ENCODE results near the gene ATG13.

Gene ATG13

GRCh38 chr11:46603704-46604308, 13.5 kb upstream of the ATG13 start:
- DNase-seq (ENCODE audit: low read depth), result no peak
- H3K4me3 ChIP-seq (ENCODE audit: low read depth, low read length), result no peak overlapping the region

DNA sequence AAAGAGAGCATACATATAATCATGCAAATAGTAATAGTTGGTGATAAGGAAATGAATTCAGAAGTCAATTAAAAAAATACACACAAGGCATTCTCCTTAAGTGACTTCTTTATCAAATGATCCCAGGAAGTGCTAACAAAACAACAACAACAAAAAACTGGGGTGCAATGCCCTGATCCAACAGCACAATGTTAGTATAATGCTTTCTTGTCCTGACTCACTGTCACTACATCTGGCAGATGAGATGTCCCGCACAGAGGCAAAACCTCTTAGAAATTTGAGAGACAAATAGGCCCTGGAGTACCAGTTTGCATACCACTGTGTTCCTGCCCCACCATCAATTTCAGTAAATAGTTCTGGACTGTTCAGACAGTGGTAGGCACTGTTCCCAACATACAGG, 12.6 kb upstream of the ATG13 start:
- DNase-seq (ENCODE audit: low read depth), result no peak
- H3K4me3 ChIP-seq (ENCODE audit: low read depth, low read length), result no peak overlapping the region

GRCh38 chr11:46607516-46607915, 9.8 kb upstream of the ATG13 start:
- H3K4me3 ChIP-seq (ENCODE audit: low read depth, low read length), result no peak overlapping the region
- no peak for DNase-seq (ENCODE audit: low read depth)

DNA sequence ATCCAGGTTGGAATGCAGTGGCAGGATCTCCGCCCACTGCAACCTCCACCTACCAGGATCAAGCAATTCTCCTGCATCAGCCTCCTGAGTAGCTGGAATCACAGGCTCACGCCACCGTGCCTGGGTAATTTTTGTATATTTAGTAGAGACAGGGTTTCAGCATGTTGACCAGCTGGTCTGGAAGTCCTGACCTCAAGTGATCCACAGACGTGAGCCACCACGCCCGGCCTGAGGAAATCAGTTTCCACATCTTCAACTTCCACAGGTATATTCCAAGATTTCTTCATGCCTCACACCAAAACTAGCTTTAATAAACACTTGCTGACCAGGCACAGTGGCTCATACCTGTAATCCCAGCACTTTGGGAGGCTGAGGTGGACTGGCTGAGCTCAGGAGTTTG, 8.0 kb upstream of the ATG13 start:
- H3K4me3 ChIP-seq (ENCODE audit: low read depth, low read length), result no peak overlapping the region
- DNase-seq (ENCODE audit: low read depth), result no peak

GRCh38 chr11:46611526-46612304, 5.6 kb upstream of the ATG13 start:
- no peak for DNase-seq (ENCODE audit: low read depth)
- H3K4me3 ChIP-seq (ENCODE audit: low read depth, low read length), result no peak overlapping the region

GRCh38 chr11:46612326-46612725, 5.0 kb upstream of the ATG13 start:
- no peak overlapping the region for H3K4me3 ChIP-seq (ENCODE audit: low read depth, low read length)
- DNase-seq (ENCODE audit: low read depth), result no peak

DNA sequence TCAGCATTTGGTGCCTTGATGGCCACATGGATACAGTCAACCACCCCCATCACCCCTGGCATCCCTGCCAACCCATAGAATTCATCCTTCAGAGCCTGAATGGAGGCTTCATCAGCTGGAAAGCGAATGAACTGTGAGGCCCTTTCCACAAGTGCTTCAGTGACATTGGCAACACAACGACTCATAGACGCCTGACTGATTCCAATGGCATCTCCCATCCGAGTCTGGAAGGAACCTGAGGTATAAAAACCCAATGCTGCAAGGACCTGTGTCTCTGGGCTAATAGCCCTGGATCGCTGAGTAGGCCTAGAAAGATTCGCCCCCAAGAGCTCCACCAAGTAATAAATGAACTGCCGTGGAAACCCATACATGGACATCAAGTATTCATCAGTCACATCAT, 1.6 kb upstream of the ATG13 start:
- no peak for DNase-seq (ENCODE audit: low read depth)
- H3K4me3 ChIP-seq (ENCODE audit: low read depth, low read length), result no peak overlapping the region

DNA sequence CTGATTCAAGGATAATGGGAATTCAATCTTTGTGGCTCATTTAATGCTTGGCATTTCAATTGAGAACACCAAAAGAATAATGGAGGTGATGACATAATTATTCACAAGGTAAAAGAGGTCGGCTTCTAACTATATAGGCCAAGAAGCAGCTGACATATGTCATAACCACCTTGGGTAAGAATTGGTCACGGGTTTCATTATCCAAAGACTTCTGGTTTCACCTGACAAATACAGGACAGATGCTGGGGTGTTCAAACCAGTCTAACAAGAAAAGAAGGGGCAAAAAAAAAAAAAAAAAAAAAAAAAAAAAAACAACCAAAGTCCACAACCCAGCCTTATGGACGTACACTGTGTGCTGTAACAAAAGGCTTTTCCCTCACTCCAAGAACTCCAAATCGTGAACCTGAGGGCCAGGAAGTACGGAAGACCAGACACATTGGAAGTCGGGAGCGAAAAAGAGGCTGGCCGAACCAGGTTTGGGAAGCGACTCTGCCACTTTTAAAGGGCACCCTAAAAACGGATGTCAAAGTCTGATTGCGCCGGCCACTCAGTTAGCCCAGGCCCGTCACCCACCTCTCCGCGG, 711 bp upstream of the ATG13 start:
- peak overlapping the region; percentile 84 for H3K4me3 ChIP-seq (ENCODE audit: low read depth, low read length)
- no peak for DNase-seq (ENCODE audit: low read depth)

DNA sequence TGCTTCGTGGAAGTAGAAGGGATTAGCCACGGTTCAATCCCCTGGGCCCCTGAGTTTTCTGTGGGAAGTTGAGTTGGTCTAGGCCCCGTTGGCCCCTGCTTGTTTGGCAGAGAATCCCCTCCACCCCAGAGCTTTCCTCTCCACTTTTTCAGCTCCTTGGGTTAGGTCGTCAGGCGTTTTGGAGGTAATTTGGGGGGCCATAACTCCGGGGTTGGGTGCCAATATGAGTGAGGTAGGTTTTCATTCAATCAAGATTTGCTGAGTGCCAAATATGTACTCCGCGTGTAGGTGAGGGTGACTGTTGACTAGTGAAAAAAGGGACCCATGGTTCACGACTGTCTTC, 590 bp downstream of the ATG13 start:
- peak overlapping the region; percentile 84 for H3K4me3 ChIP-seq (ENCODE audit: low read depth, low read length)
- no peak for DNase-seq (ENCODE audit: low read depth)

DNA sequence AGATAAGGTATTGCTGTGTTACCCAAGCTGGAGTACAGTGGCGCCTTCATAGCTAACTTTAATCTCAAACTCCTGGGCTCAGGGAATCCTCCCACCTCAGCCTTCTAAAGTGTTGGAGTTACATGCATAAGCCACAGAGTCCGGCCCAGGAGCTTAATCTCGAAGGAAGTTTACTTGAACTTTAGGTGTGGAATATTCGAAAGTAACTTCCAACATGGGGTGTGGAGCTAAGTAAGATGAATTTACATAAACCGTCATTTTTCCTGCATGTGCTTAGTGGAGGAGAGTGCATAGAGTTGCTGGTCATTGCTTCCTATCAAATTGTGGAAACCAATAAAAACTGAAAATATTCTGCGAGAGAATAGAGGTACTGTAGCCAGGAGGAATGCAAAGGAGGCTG, 1.5 kb downstream of the ATG13 start:
- H3K4me3 ChIP-seq (ENCODE audit: low read depth, low read length), result peak overlapping the region; percentile 84

DNA sequence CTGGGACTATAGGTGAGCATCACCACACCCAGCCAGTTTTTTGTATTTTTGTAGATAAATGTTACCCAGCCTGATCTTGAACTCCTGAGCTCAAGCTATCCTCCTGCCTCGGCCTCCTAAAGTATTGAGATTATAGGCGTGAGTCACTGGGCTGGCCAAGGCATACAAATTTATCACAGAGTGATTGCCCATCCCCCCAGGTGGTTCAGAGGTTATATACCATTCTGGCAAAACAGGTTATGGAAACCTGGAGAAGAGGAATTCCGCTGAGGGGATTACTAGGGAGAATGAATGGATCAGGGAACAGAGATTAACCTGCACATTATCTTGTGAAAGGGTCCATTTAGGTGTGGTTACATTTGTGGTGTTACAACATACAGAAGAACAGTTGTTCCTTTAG, 8.1 kb downstream of the ATG13 start:
- no peak overlapping the region for H3K4me3 ChIP-seq (ENCODE audit: low read depth, low read length)
- no peak for DNase-seq (ENCODE audit: low read depth)

More for the DNA sequence above, 1.5 kb downstream of the ATG13 start:
- no peak for DNase-seq (ENCODE audit: low read depth)

GRCh38 chr11:46628961-46629360, 11.6 kb downstream of the ATG13 start:
- DNase-seq (ENCODE audit: low read depth), result no peak
- no peak overlapping the region for H3K4me3 ChIP-seq (ENCODE audit: low read depth, low read length)

- H3K4me3 ChIP-seq (ENCODE audit: low read depth, low read length), result no peak overlapping the region
- DNase-seq (ENCODE audit: low read depth), result no peak
Observed at GRCh38 chr11:46630237-46630636, 12.9 kb downstream of the ATG13 start.

DNA sequence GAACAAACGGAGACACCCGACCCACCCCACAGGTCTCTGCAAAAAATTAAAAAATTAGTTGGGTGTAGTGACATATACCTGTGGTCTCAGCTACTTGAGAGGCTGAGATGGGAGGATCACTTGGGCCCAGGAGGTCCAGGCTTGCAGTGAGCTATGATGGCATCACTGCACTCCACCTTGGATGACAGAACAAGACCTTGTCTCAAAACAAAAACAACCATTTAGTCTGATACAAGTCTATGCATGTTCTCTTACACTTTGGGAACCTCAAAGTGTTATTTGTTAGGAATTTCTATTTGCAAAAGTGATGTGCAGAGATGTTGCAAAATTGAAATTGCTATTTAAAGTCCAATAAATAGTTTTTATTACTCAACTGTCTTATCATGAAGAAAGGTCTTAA, 14.3 kb downstream of the ATG13 start:
- H3K4me3 ChIP-seq (ENCODE audit: low read depth, low read length), result no peak overlapping the region
- DNase-seq (ENCODE audit: low read depth), result no peak

GRCh38 chr11:46632502-46632901, 15.1 kb downstream of the ATG13 start:
- H3K4me3 ChIP-seq (ENCODE audit: low read depth, low read length), result no peak overlapping the region
- no peak for DNase-seq (ENCODE audit: low read depth)

DNA sequence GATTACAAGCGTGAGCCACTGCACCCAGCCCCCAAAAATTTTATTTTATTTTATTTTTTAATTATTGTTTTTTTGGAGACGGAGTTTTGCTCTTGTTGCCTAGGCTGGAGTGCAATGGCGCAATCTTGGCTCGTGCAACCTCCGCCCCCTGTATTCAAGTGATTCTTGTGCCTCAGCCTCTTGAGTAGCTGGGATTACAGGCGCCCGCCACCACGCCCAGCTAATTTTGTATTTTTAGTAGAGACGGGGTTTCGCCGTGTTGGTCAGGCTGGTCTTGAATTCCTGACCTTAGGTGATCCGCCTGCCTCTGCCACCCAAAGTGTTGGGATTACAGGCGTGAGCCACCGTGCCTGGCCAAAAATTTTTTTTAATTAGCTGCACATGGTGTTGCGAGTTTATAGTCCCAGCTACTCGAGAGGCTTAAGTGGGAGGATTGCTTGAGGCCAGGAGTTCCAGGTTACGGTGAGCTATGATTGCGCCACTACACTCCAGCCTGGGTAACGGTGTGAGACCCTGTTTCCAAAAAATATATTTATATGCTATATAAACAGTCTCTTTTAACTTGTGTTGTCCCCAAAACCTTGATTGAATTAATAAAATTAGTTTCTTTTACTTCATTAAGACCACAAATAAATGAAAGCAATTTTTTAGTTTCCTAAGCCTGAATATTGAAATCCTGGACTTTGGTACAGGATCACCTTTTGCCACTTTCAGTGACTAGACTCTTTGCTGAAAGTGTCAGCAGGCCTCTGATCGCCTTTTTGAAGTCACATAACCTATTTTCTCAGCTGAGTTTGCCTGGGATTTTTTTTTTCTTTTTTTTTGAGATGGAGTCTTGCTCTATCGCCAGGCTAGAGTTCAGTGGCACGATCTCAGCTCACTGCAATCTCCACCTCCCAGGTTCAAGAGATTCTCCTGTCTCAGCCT, 16.2 kb downstream of the ATG13 start:
- DNase-seq (ENCODE audit: low read depth), result no peak
- H3K4me3 ChIP-seq (ENCODE audit: low read depth, low read length), result no peak overlapping the region

- DNase-seq (ENCODE audit: low read depth), result no peak
- H3K4me3 ChIP-seq (ENCODE audit: low read depth, low read length), result no peak overlapping the region
Observed at GRCh38 chr11:46635557-46636139, 18.3 kb downstream of the ATG13 start.

DNA sequence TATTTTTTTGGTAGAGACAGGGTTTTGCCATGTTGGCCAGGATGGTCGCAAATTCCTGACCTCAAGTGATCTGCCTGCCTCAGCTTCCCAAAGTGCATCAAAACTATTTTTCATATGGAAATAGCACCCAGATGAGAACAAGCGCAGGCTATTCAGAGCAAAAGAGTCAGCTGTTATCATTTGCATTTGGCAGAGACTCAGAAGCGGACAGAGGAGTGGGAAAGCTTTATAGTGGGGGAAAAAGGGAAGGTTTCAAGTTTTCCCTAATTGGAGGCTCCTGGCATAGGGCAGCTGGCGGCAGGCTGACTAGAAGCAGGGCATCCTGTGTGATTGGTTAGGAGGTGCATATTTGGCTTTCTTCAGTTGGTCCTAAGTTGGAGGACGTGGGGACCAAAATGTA, 20.2 kb downstream of the ATG13 start:
- no peak for DNase-seq (ENCODE audit: low read depth)
- no peak overlapping the region for H3K4me3 ChIP-seq (ENCODE audit: low read depth, low read length)

DNA sequence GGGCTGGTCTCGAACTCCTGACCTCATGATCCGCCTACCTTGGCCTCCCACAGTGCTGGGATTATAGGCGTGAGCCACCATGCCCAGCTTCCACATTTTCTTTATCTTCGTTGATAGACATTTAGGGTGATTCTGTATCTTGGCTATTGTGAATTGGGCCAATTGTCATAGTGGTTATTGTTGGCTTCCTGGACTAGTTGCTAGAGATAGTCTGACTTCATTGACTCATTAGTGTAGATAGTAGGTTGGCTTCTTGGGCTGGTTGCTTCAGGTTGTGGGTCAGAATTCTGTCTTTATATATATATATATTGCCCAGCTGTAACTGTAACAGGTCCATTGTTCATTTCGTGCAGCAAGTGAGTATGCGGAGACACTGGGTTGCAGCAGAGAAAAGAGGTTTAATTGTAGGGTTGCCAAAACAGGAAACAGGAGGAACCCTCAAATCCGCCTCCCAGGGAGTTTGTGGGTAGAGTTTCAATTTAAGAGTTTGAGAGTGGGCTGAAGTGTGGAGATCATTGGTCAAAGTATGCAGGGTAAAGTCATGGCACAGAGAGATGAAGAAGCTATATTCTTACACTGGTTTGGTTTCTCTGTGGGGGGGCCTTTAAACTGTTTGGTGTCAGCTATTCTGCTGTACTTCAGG, 22.0 kb downstream of the ATG13 start:
- H3K4me3 ChIP-seq (ENCODE audit: low read depth, low read length), result no peak overlapping the region
- no peak for DNase-seq (ENCODE audit: low read depth)
